HCEC 1CT (cell line): ENCODE data around the gene PHYKPL.

Experiments used
- DNase-seq: peaks from one replicate; pipeline ENCODE4 v3.0.0-alpha.2; 2017

PHYKPL gene

GRCh38 chr5:178232124-178232919, at the start of gene PHYKPL:
TSS of gene PHYKPL (minus strand) at chr5:178232802. CDS start at chr5:178232550, 252 bp downstream.
- DNase-seq: peak; percentile 61

GRCh38 chr5:178282391-178282790, 49.8 kb upstream of the PHYKPL start:
- DNase-seq: no peak

- no peak for DNase-seq
Observed at GRCh38 chr5:178281331-178281730, 48.7 kb upstream of the PHYKPL start.

GRCh38 chr5:178280631-178281030, 48.0 kb upstream of the PHYKPL start:
- no peak for DNase-seq

GRCh38 chr5:178279723-178280438, 47.3 kb upstream of the PHYKPL start:
- DNase-seq: no peak

GRCh38 chr5:178279026-178279722, 46.6 kb upstream of the PHYKPL start:
- DNase-seq: no peak

- no peak for DNase-seq
Observed at GRCh38 chr5:178278358-178279023, 45.9 kb upstream of the PHYKPL start.

GRCh38 chr5:178277866-178278265, 45.3 kb upstream of the PHYKPL start:
- DNase-seq: no peak

- no peak for DNase-seq
Observed at GRCh38 chr5:178277346-178277745, 44.7 kb upstream of the PHYKPL start.

- no peak for DNase-seq
Observed at GRCh38 chr5:178274781-178275537, 42.4 kb upstream of the PHYKPL start.

- no peak for DNase-seq
Observed at GRCh38 chr5:178273665-178274541, 41.3 kb upstream of the PHYKPL start.

GRCh38 chr5:178273041-178273440, 40.4 kb upstream of the PHYKPL start:
- DNase-seq: no peak

GRCh38 chr5:178272591-178272990, 40.0 kb upstream of the PHYKPL start:
- DNase-seq: no peak

GRCh38 chr5:178271726-178272479, 39.3 kb upstream of the PHYKPL start:
- DNase-seq: no peak

- no peak for DNase-seq
Observed at GRCh38 chr5:178271231-178271630, 38.6 kb upstream of the PHYKPL start.

- no peak for DNase-seq
Observed at GRCh38 chr5:178269499-178269898, 36.9 kb upstream of the PHYKPL start.

GRCh38 chr5:178267876-178268275, 35.3 kb upstream of the PHYKPL start:
- no peak for DNase-seq

GRCh38 chr5:178267245-178267644, 34.6 kb upstream of the PHYKPL start:
- DNase-seq: no peak

GRCh38 chr5:178266581-178266980, 34.0 kb upstream of the PHYKPL start:
- DNase-seq: no peak

GRCh38 chr5:178265746-178266145, 33.1 kb upstream of the PHYKPL start:
- DNase-seq: no peak

- DNase-seq: no peak
Observed at GRCh38 chr5:178264044-178264443, 31.4 kb upstream of the PHYKPL start.
